Stimulated activated CD8-positive, alpha-beta memory T cell treated with anti-CD3 and anti-CD28 coated beads, Interleukin-12 subunit alpha, Interleukin-12 subunit beta, amount 100 ng/mL, for 24 hours (primary cell): ENCODE results near the gene JAML.

Source experiments
- DNase-seq: peaks from one replicate; pipeline ENCODE4 v3.0.0-alpha.2; 2020; ENCODE audit errors: extremely low read depth

Gene JAML

GRCh38 chr11:118224511-118225188 lies at the start of gene JAML:
Gene JAML (minus strand): TSS chr11:118225011. CDS start chr11:118214866, 10,145 bp downstream.
- no peak for DNase-seq

DNA sequence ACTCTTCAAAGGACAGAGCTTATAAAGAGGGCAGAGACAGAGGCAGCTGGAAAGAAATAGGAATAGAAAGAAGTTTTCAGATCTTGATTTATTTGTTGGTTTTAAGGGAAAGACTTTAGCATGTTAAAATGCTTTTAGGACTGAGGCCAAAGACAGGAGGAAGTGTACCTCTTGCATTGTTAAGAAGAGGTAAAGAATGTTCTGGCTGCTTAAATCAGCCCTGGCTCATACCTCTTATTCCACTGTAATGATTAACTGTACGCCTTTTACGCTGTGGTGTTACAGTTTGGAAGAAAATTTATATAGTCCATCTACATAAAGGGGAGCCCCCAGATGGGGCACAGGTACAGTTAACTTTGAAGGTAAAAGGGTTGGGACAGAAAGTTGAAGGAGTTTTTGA lies 49.4 kb upstream of the JAML start:
- no peak for DNase-seq

DNA sequence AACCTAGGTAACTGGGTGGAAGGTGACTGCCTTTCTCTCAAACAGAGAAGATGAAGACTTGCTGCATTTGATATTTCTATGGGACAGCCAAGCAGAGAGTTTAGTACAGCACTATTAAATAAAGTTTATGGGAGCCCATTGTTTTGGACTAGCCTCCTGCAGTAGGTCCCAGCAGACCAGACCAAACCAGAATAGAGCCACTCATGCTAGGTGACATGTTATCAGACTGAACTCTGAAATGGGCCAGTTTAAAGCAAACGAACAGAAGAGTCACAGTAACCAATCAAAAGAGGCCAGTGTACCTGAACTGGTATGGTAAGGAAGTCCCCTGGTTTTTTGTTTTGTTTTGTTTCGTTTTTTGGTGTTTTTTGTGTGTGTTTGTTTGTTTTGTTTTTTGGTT lies 47.2 kb upstream of the JAML start:
- DNase-seq, result no peak

DNA sequence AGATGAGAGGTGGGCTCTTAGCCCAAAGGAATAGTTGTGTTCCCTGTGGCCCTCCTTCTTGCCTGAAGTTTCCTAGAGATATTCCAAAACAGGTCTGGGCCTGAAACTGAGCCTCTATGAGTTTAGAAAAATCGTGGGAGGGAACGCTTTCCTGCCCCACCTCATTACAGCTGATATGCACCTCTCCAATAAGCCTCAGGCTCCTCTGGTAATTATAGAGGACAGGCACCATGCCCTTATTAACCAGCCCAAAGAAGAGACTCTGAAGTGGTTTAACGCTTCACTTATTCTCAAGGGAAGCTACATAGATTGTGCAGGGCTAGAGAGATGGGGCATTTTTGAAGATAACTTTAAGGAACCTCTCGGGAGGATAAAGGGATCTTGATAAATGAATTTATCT lies 42.7 kb upstream of the JAML start:
- DNase-seq, result no peak

GRCh38 chr11:118265954-118266353 lies 41.1 kb upstream of the JAML start:
- no peak for DNase-seq

- no peak for DNase-seq
These were observed 40.0 kb upstream of the JAML start for GRCh38 chr11:118264569-118265465.

DNA sequence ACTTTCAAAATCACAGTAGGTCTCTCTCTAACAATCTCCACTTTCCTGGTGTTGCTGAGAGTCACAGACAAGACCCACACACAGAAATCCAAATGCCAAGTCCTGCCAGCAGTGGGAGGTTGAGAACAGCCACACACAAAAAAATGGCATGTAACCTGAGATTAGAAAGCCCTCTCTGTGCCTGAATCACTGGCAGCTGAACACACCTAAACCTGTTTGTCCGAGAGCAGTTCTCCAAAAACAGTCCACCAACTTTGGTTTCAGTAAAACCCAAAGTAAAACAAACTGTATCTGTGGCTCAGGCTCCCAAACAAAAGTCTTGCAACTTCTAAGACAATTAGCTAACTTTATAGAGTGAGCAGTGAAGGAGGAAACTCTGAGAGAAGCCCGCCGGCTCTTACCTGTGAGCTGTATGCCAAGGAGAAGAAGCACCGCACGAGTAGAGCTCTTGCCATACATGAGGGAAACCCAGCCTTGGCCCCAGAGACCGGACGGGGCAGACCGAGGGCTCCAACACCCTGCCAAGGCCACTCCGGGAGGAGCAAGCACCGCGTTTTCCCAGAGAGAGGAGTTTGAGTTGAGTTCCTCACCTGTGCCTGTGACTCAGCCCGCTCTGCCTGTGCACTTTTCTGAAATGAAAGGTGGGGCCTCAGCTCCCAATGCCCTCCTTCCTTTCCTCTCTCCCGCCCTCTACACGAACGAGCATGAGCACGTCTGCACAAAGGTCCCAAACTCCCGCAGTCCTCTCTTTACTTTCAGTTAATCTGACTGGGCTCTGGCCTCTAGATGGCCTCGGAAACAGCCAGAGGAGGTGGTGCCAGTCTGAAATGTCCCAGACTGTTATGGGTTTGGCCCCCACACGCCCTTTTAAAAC lies 39.1 kb upstream of the JAML start, which contains the start of gene MPZL2:
Gene MPZL2, minus strand, starts transcription at position 603 of the 874 bp plus-strand sequence. Its CDS starts 144 bp downstream, at position 459.
- no peak for DNase-seq

DNA sequence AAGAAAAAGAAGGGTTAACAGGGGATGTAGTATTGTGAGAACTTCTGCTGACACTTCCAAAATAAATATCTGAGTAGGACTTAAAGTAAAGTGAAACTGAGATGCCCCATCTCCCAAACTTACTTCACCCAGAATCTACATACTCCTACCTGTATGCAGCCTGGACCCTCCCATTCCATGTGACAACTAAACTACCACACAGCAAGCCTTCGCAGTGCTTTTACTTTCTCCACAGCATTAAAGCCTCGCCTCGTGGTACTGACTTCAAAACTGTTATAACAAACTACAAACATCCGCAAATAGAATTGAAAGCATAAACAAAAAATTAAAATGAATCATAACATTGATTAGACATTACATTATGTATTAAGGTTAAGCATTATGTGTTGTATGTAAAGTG lies 38.3 kb upstream of the JAML start:
- DNase-seq, result no peak

DNA sequence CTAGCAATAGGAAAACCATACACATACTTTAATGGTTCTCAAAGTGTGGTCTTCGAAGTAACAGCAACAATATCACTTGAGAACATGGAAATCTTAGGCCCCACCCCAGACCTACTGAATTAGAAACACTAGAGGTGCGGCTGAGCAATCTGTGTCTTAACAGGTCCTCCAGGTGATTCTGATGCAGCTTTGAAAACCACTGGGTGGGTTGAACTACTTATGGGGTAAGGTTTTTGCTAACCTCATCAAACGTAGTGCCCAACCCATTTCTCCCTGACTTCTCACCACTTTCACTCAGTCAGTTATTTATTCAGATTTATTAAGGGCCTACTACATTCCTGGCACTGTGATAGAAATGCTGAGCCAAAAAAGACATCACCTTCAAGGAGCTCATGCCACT lies 35.5 kb upstream of the JAML start:
- DNase-seq, result no peak

- no peak for DNase-seq
These were observed 34.3 kb upstream of the JAML start for GRCh38 chr11:118259138-118259537.

DNA sequence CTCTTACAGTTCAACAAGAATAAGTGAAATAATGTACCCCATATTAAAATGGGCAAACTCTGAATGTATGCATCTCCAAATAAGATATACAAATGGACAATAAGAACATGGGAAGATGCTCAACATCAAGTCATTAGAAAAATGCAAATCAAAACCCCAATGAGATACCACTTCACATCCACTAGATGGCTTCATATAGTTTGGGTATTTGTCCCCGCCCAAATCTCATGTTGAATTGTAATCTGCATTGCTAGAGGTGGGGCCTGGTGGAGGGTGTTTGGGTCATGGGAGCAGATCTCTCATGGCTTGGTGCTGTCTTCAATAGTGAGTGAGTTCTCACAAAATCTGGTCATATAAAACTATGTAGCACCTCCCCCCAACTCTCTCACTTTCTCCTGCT lies 33.6 kb upstream of the JAML start:
- DNase-seq, result no peak

GRCh38 chr11:118252688-118253087 lies 27.9 kb upstream of the JAML start:
- no peak for DNase-seq

GRCh38 chr11:118251858-118252652 lies 27.2 kb upstream of the JAML start, which contains the start of gene MPZL3:
Gene MPZL3 (minus strand): TSS chr11:118252365. CDS start chr11:118252294, 71 bp downstream.
- DNase-seq, result peak; percentile 54

DNA sequence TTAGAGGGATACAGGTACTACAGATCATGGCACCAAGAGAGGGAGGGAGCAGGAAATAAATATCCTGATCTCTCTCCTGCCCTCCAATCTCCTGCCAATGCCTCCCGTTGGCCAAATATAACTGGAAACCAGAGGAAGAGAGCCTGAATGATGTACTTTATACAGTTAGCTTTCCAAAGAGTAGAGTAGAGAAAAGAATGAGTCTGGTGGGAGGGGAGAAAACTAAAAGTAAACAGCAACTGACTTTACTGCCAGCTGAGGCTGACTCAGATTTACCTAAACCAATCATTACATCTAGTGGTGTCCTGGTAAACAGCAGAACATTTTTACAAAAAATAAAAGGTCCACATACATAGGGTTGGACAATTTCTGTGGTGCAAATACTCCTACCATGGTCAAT lies 22.2 kb upstream of the JAML start:
- DNase-seq, result no peak

GRCh38 chr11:118245936-118246562 lies 21.2 kb upstream of the JAML start:
- DNase-seq, result no peak

DNA sequence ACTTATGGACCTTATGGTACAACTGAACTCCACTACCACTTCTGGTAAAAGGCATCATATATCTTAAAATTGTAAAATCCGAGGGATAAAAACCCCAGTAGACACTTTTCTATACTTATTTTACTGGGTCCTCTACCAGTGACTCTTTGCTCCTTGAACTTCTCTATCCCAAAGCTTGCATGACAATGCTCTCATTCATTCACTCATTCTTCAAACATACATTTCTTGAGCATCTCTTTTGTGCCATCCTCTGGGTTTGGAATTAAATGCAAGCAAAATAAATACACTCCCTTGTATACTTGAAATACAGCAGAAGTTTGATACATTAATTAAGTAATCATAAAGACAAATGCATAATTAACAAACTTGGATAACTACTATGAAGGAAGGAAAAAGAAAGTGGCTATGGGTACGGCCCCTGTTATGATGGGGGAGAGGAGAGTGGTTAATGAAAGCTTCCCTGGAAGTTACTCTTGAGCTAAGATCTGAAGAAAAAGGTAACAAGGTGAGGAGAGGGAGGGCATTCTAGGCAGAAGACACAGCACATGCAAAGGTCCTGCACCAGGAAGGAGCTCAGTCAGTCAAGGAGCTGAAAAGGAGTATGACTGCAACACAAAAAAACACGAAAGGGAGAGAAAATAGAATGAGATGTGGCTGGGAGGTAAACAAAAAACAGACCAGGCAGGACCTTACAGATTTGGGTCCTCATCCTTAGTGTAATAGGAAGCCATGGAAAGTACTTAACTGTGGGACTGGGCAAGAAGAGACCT lies 19.4 kb upstream of the JAML start:
- no peak for DNase-seq

DNA sequence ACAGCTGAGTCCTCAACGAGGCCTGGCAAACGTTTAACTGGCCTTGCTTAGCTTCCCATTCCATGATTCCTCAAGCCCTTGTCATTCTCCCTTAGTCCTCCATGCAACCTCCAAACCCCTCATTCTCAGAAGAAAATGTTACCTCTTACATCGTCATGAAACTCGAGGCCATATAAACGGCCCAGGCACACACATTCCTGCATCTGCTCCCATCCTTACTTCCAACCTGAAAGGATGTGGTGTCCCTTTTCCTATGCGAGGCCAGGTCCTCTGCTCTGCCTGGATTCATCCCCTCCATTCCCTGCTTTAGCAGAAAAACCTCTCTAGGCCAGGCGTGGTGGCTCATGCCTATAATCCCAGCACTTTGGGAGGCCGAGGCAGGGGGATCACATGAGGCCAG lies 18.4 kb upstream of the JAML start:
- DNase-seq, result no peak

DNA sequence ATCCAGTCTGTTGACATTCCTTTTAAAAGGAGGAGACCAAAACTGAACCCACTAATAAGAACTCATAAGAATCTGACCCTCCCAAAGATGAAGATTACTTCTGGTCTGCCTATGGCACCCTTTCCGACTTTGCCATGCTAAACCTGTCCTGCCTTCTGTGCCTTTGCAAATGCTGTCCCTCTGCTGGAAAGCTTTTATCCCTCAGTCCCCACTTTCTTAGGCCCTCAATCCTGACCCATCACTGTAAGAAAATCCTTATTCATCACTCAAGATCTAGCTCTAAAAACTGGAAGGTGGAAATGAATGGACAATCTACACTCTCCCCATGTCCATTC lies 16.9 kb upstream of the JAML start:
- no peak for DNase-seq

DNA sequence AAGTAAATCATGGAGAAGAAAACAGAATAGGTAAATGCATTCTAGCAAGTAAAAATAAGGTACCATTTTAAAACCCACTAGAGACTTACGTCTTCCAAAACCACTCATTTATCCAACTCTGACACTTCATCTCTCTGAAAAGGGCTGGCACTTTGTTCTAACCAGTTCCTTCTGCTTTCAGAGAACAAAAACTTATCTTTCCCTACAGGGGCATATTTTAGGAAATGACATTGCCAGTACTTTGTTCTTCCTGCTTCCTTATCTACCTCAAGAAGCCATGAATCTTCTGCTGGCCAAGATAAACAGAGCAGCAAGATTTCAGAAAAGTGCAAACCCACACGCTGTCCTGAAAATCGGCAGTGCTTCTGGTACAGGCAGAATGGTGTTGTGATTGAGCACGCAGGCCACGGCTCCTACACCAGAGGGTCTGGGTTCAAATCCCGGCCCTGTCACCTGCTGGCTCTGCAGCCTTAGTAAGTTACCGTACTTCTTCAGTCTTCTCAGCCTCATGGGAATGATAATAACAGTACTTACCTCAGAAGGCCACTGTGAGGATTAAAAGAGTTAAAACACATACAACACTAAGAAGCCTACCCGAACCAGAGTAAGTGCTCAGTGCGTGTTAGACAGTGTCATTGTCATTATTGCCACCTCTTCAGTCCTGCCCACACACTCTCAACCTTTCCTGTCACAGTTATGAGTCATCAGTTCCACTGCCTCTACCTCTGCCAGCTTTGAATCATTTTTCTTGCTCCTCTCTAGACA lies 16.4 kb upstream of the JAML start:
- DNase-seq, result no peak
